GM19193 (cell line): Measurements from ENCODE around the gene GFER.

Source experiments
- POLR2A ChIP-seq: IDR thresholded peaks from 4 replicates; pipeline ENCODE4 v1.6.1; 2011; ENCODE audit not compliant: insufficient read depth, insufficient read length; ENCODE audit errors: extremely low read depth

Gene GFER

GRCh38 chr16:2019921-2020831 lies 36.2 kb downstream of the GFER start:
- TF ChIP-seq POLR2A = no peak

GRCh38 chr16:2022723-2023091 lies 38.7 kb downstream of the GFER start:
- TF ChIP-seq POLR2A = no peak

GRCh38 chr16:2023092-2024031 lies 39.4 kb downstream of the GFER start:
- TF ChIP-seq POLR2A = no peak

- no peak for TF ChIP-seq POLR2A
Observed at GRCh38 chr16:2024032-2024420, 40.0 kb downstream of the GFER start.

GRCh38 chr16:2025251-2025650 lies 41.3 kb downstream of the GFER start:
- no peak for TF ChIP-seq POLR2A

- no peak for TF ChIP-seq POLR2A
Observed at GRCh38 chr16:2025878-2026460, 42.0 kb downstream of the GFER start.

GRCh38 chr16:2026461-2027023 lies 42.5 kb downstream of the GFER start, which contains the start of gene NHERF2:
Gene NHERF2 (plus strand): TSS chr16:2026902. CDS start chr16:2027006, 104 bp downstream.
- no peak for TF ChIP-seq POLR2A

- no peak for TF ChIP-seq POLR2A
Observed at GRCh38 chr16:2027024-2028010, 43.3 kb downstream of the GFER start.

GRCh38 chr16:2028146-2028545 lies 44.2 kb downstream of the GFER start:
- no peak for TF ChIP-seq POLR2A

- TF ChIP-seq POLR2A = no peak
Observed at GRCh38 chr16:2028620-2029220, 44.7 kb downstream of the GFER start.

GRCh38 chr16:2029350-2029749 lies 45.4 kb downstream of the GFER start:
- TF ChIP-seq POLR2A = no peak

GRCh38 chr16:2030036-2030435 lies 46.0 kb downstream of the GFER start:
- no peak for TF ChIP-seq POLR2A

- no peak for TF ChIP-seq POLR2A
Observed at GRCh38 chr16:2031081-2031577, 47.1 kb downstream of the GFER start.
